GM04504 (cell line): Measurements from ENCODE around the gene TMEM45B.
"Not testable (repeated sequence)": the region's sequence is repeated elsewhere in the genome, so short reads cannot be mapped to it uniquely, and the experiment has no call there.

Experiments
- DNase-seq: peaks from one replicate; pipeline ENCODE4 v3.0.0-alpha.2; 2012; ENCODE audit warnings: low read depth

The TMEM45B gene

GRCh38 chr11:129815596-129816461 lies at the start of gene TMEM45B:
TSS of gene TMEM45B (plus strand) at chr11:129815848. CDS start at chr11:129852483, 36,635 bp downstream.
- no peak for DNase-seq

- no peak for DNase-seq
These were observed 48.6 kb upstream of the TMEM45B start for GRCh38 chr11:129766898-129767604.

GRCh38 chr11:129767827-129768226 lies 47.8 kb upstream of the TMEM45B start:
- DNase-seq: no peak

GRCh38 chr11:129768356-129768755 lies 47.3 kb upstream of the TMEM45B start:
- DNase-seq: no peak

- DNase-seq: no peak
These were observed 46.6 kb upstream of the TMEM45B start for GRCh38 chr11:129769059-129769458.

GRCh38 chr11:129770993-129771392 lies 44.7 kb upstream of the TMEM45B start:
- no peak for DNase-seq

- DNase-seq: not testable (repeated sequence)
These were observed 44.2 kb upstream of the TMEM45B start for GRCh38 chr11:129771456-129771855.

GRCh38 chr11:129778877-129779276 lies 36.8 kb upstream of the TMEM45B start:
- no peak for DNase-seq

- DNase-seq: no peak
These were observed 36.3 kb upstream of the TMEM45B start for GRCh38 chr11:129779342-129779741.

- DNase-seq: no peak
These were observed 30.1 kb upstream of the TMEM45B start for GRCh38 chr11:129785383-129786111.

- DNase-seq: not testable (repeated sequence)
These were observed 29.6 kb upstream of the TMEM45B start for GRCh38 chr11:129786112-129786416.

- DNase-seq: no peak
These were observed 28.0 kb upstream of the TMEM45B start for GRCh38 chr11:129787532-129788155.

- DNase-seq: no peak
These were observed 27.4 kb upstream of the TMEM45B start for GRCh38 chr11:129788278-129788677.

GRCh38 chr11:129790106-129790505 lies 25.5 kb upstream of the TMEM45B start:
- DNase-seq: no peak

- DNase-seq: no peak
These were observed 24.1 kb upstream of the TMEM45B start for GRCh38 chr11:129791515-129791914.

- DNase-seq: no peak
These were observed 23.0 kb upstream of the TMEM45B start for GRCh38 chr11:129792663-129793062.

GRCh38 chr11:129795089-129795488 lies 20.6 kb upstream of the TMEM45B start:
- DNase-seq: no peak

- no peak for DNase-seq
These were observed 17.4 kb upstream of the TMEM45B start for GRCh38 chr11:129798212-129798611.

- DNase-seq: not testable (repeated sequence)
These were observed 15.5 kb upstream of the TMEM45B start for GRCh38 chr11:129800162-129800561.

GRCh38 chr11:129800655-129801054 lies 15.0 kb upstream of the TMEM45B start:
- DNase-seq: no peak

- DNase-seq: no peak
These were observed 12.1 kb upstream of the TMEM45B start for GRCh38 chr11:129803533-129803932.

GRCh38 chr11:129804012-129804411 lies 11.6 kb upstream of the TMEM45B start:
- no peak for DNase-seq
